Sigmoid colon (tissue), 7 donors: ENCODE measurements around the gene TRIM69. TPM values are rescaled to one million over a fixed set of nuclear protein-coding genes. Genes with fewer than 3 reads are reported as not detected.
"Not testable (repeated sequence)": the region's sequence is repeated elsewhere in the genome, so short reads cannot be mapped to it uniquely, and the experiment has no call there.

ENCODE experiments used
- DNase-seq: peaks from one replicate; pipeline ENCODE4 v3.0.0-alpha.2; 2019
- H3K27ac ChIP-seq, 4 donors: fragments of 200-600 bp; sonication (generic); one replicate each; pipeline ENCODE4 v1.5.1; 2016 to 2019; ENCODE audit warnings: mild to moderate bottlenecking in 1 of 4
- H3K27me3 ChIP-seq, 3 donors: fragments of 200-600 bp; sonication (generic); one replicate each; pipeline ENCODE4 v1.5.1; 2019; ENCODE audit warnings: mild to moderate bottlenecking in 1 of 3
- H3K36me3 ChIP-seq, 4 donors: fragments of 200-600 bp; sonication (generic); one replicate each; pipeline ENCODE4 v1.5.1; 2016 to 2019
- H3K4me1 ChIP-seq, 4 donors: fragments of 200-600 bp; sonication (generic); one replicate each; pipeline ENCODE4 v1.5.1; 2017 to 2019
- H3K4me3 ChIP-seq, 4 donors: fragments of 200-600 bp; sonication (generic); one replicate each; pipeline ENCODE4 v1.5.1; 2017 to 2019; ENCODE audit warnings: mild to moderate bottlenecking in 2 of 4, moderate library complexity in 1 of 4
- H3K9me3 ChIP-seq, 4 donors: fragments of 200-600 bp in 3 of 4; sonication (generic) in 3 of 4; one replicate each; pipeline versions ENCODE4 v1.5.1 to v1.6.1; 2013 to 2019
- EP300 ChIP-seq, 4 donors: sonication (generic); formaldehyde crosslinking; IDR thresholded peaks; one replicate each; pipeline ENCODE4 v1.6.1; 2017; ENCODE audit warnings: antibody characterized with exemption in 4 of 4
- POLR2A ChIP-seq, 2 donors: fragments of 450-650 bp; IDR thresholded peaks; one replicate each; pipeline ENCODE4 v1.6.1; 2016; ENCODE audit warnings: antibody characterized with exemption in 2 of 2, mild to moderate bottlenecking in 2 of 2, moderate library complexity in 2 of 2
- POLR2AphosphoS5 ChIP-seq, 4 donors: sonication (generic); formaldehyde crosslinking; IDR thresholded peaks; one replicate each; pipeline ENCODE4 v1.6.1; 2017; ENCODE audit warnings: antibody characterized with exemption in 4 of 4
- WGBS, 2 donors: extraction: QIAGEN DNeasy Blood & Tissue Kit; methylation state at CpG; one replicate each; pipeline ENCODE4 v1.1.7; 2013; 5-methylcytosine and 5-hydroxymethylcytosine counted together
- intact Hi-C: fragments of 100-400 bp; cut with DNase I; formaldehyde crosslinking; loops from one replicate; pipeline ENCODE4 v1.15.1; 2023
- polyA plus RNA-seq, 3 donors: library from polyadenylated mRNA; stranded (reverse); fragments of 200-250 nt; gene quantifications; one replicate each; pipeline ENCODE4 v1.2.3, GENCODE V29; 2013
- total RNA-seq, 4 donors: library from RNA; depleted of rRNA; stranded (reverse); fragments of >200 nt; gene quantifications; one replicate each; pipeline ENCODE4 v1.1.0, GENCODE V29; 2016
- TF ChIP-seq, protein P1 (sequence below), 4 experiments: fragments of 450-650 bp in 3 of 4; fragments of 200-600 bp in 1 of 4; IDR thresholded peaks; one replicate each; pipeline ENCODE4 v1.5.1; 2016 to 2019; ENCODE audit warnings: antibody characterized with exemption in 4 of 4, mild to moderate bottlenecking in 3 of 4, moderate library complexity in 2 of 4
- donor health status: healthy with polysubstance abuse.
- donor health status: Bipolar disorder and iron deficiency.
- donor health status: healthy.

Gene TRIM69
- total and polyA plus RNA-seq, 7 donors: 12.6 to 38.6 (median 25.7) TPM

DNA sequence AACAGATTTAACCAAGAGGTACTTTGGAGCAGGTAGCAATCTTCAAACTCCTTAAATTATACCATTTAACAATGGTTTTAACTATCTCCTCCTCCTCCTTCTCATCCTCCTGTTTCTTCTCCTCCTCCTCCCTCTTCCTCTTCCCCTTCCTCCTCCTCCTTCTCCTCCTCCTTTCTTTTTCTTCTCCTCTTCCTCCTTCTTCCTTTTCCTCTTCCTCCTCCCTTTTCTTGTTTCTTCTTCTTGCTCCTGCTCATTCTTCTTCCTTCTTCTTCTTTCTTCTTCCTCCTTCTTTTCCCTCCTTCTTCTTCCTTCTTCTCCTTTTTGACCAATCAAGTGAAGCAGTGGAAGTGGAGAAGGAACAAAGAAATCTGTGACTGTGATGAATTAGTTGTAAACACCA lies 39.3 kb upstream of the TRIM69 start:
- DNase-seq: no peak
- Histone ChIP-seq H3K27ac (no peak overlapping the region), H3K4me1 (no peaks in the 10 kb centered on the region), H3K36me3 (no peaks in the 10 kb centered on the region), H3K9me3 (peaks cover 0 to 7% (median 2%) of the 10 kb centered on the region in 4 donors), H3K4me3 (no peak overlapping the region), H3K27me3 (no peaks in the 10 kb centered on the region)
- intact Hi-C loops: no loop called here
- TF ChIP-seq POLR2AphosphoS5 (IDR thresholded peaks at IDR 0.05) (no peak), POLR2A (IDR thresholded peaks at IDR 0.05) (no peak), EP300 (IDR thresholded peaks at IDR 0.05) (no peak)
- TF ChIP-seq, protein P1, sequence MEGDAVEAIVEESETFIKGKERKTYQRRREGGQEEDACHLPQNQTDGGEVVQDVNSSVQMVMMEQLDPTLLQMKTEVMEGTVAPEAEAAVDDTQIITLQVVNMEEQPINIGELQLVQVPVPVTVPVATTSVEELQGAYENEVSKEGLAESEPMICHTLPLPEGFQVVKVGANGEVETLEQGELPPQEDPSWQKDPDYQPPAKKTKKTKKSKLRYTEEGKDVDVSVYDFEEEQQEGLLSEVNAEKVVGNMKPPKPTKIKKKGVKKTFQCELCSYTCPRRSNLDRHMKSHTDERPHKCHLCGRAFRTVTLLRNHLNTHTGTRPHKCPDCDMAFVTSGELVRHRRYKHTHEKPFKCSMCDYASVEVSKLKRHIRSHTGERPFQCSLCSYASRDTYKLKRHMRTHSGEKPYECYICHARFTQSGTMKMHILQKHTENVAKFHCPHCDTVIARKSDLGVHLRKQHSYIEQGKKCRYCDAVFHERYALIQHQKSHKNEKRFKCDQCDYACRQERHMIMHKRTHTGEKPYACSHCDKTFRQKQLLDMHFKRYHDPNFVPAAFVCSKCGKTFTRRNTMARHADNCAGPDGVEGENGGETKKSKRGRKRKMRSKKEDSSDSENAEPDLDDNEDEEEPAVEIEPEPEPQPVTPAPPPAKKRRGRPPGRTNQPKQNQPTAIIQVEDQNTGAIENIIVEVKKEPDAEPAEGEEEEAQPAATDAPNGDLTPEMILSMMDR (IDR thresholded peaks at IDR 0.05): no peak

DNA sequence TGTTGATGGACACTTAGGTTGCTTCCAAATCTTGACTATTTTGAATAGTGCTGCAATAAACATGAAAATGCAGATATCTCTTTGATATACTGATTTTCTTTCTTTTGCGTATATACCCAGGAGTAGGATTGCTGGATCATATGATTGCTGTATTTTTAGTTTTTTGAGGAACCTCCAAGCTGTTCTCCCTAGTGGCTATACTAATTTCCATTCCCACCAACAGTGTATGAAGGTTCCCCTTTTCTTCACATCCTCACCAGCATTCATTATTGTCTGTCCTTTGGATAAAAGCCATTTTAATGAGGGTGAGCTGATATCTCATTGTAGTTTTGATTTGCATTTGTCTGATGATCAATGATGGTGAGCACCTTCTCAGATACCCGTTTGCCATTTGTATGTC lies 37.7 kb upstream of the TRIM69 start:
- intact Hi-C loops: no loop called here
- no peak for DNase-seq
- Histone ChIP-seq H3K4me3 (no peak overlapping the region), H3K36me3 (no peaks in the 10 kb centered on the region), H3K27ac (no peak overlapping the region), H3K9me3 (peaks cover 0 to 7% (median 2%) of the 10 kb centered on the region in 4 donors), H3K4me1 (no peaks in the 10 kb centered on the region), H3K27me3 (no peaks in the 10 kb centered on the region)
- WGBS, 2 donors: 89 to 94% methylated on average over 2 of the region's 2 CpGs
- TF ChIP-seq EP300 (IDR thresholded peaks at IDR 0.05) (no peak), POLR2A (IDR thresholded peaks at IDR 0.05) (no peak), POLR2AphosphoS5 (IDR thresholded peaks at IDR 0.05) (no peak)
- TF ChIP-seq, protein P1 (IDR thresholded peaks at IDR 0.05): no peak

DNA sequence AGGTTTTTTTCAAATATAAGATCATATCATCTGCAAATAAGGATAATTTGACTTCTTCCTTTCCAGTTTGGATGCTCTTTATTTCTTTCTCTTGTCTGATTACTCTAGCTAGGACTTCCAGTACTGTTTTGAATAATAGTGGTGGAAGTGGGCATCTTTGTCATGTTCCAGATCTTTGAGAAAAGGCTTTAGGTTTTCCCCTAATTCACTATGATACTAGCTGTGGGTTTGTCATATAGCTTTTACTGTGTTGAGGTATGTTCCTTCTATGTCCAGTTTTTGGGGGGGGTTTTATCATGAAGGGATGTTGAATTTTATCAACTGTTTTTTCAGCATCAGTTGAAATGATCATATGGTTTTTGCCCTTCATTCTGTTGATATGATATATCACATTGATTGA lies 35.7 kb upstream of the TRIM69 start:
- intact Hi-C loops, H3K9me3 ChIP-seq, DNase-seq: not testable (repeated sequence)

DNA sequence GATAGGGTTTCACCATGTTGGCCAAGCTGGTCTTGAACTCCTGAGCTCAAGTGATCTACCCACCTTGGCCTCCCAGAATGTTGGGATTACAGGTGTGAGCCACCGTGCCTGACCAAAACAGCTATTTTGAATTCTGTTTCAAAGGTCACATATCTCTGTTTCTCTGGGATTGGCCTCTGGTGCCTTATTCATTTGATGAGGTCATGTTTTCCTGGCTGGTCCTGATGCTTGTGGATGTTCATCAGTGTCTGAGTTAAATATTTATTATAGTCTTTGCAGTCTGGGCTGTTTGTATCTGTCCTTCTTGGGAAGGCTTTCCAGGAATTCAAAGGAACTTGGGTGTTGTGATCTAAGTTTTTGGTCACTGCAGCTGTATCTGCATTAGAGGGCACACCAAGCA lies 30.3 kb upstream of the TRIM69 start:
- H3K4me1 ChIP-seq: peaks cover 0 to 7% (median 0%) of the 10 kb centered on the region in 4 donors
- TF ChIP-seq POLR2AphosphoS5 (IDR thresholded peaks at IDR 0.05): no peak
- TF ChIP-seq, protein P1 (IDR thresholded peaks at IDR 0.05): no peak
- no peak for TF ChIP-seq POLR2A (IDR thresholded peaks at IDR 0.05)
- TF ChIP-seq EP300 (IDR thresholded peaks at IDR 0.05): no peak
- no peaks in the 10 kb centered on the region for H3K9me3 ChIP-seq
- no peak overlapping the region for H3K4me3 ChIP-seq
- intact Hi-C loops: no loop called here
- H3K36me3 ChIP-seq: no peaks in the 10 kb centered on the region
- no peak for DNase-seq
- 36 to 80% methylated on average over 1 of the region's 1 CpG for WGBS, 2 donors
- H3K27ac ChIP-seq: no peak overlapping the region
- no peaks in the 10 kb centered on the region for H3K27me3 ChIP-seq

More for the DNA sequence above, 35.7 kb upstream of the TRIM69 start:
- not testable (repeated sequence) for H3K27me3 ChIP-seq, H3K4me1 ChIP-seq, H3K27ac ChIP-seq, H3K4me3 ChIP-seq, H3K36me3 ChIP-seq

DNA sequence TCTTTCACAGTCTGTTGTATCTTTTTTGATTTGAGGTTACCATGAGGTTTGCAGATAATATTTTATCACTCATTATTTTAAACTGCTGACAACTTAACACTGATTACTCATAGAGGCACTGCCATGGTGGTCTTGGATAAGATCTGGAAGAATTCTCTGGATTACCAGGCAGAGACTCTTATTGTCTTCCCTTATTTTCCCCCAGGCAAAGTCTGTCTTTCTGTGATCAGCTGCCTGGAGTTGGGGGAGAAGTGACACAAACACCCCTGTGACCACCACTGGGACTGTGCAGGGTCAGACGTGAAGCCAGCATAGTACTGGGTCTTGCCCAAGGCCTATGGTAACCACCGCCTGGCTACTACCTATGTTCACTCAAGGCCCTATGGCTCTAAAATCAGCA lies 29.9 kb upstream of the TRIM69 start:
- TF ChIP-seq POLR2AphosphoS5 (IDR thresholded peaks at IDR 0.05) (no peak), EP300 (IDR thresholded peaks at IDR 0.05) (no peak)
- no peaks in the 10 kb centered on the region for H3K9me3 ChIP-seq
- no peaks in the 10 kb centered on the region for H3K27me3 ChIP-seq
- H3K4me3 ChIP-seq: no peak overlapping the region
- 91 to 97% methylated on average over 2 of the region's 2 CpGs for WGBS, 2 donors
- no peak overlapping the region for H3K27ac ChIP-seq
- peaks cover 0 to 7% (median 0%) of the 10 kb centered on the region in 4 donors for H3K4me1 ChIP-seq
- H3K36me3 ChIP-seq: no peaks in the 10 kb centered on the region
- DNase-seq: no peak
- intact Hi-C loops: no loop called here

DNA sequence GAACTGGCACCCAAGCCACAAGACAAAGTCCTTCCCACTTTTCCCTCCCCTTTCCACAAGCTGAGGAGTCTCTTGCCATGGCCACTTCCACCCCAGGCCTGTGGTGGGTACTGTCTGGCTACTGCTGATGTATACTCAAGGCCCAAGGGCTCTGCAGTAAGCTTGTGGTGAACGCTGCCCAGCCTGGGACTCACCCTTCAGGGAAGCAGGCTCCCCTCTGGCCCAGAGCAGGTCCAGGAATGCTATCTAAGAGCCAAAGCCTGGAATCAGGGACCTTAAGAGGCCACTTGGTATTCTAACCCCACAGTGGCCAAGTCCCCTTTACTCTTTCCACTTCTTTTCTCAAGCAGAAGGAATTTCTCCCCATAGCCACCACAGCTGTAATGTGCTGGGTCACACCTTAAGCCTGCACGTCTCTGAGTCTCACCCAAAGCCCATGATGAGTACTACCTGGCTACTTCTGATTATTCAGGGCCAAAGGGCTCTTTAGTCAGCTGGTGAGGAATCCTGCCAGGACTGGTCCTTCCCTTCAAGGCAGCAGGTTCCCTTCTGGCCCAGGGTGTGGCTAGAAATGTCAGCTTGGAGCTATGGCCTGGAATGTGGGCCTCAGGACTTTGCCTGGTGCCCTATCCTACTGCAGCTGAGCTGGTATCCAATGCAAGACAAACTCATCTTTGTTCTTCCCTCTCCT lies 29.2 kb upstream of the TRIM69 start:
- H3K36me3 ChIP-seq: no peaks in the 10 kb centered on the region
- intact Hi-C loops: no loop called here
- H3K4me1 ChIP-seq: peaks cover 0 to 7% (median 0%) of the 10 kb centered on the region in 4 donors
- H3K27me3 ChIP-seq: no peaks in the 10 kb centered on the region
- H3K9me3 ChIP-seq: no peaks in the 10 kb centered on the region
- no peak overlapping the region for H3K4me3 ChIP-seq
- no peak for TF ChIP-seq POLR2A (IDR thresholded peaks at IDR 0.05)
- TF ChIP-seq, protein P1 (IDR thresholded peaks at IDR 0.05): no peak
- no peak for TF ChIP-seq POLR2AphosphoS5 (IDR thresholded peaks at IDR 0.05)
- no peak for TF ChIP-seq EP300 (IDR thresholded peaks at IDR 0.05)
- no peak overlapping the region for H3K27ac ChIP-seq
- DNase-seq: no peak
- WGBS, 2 donors: 54 to 82% methylated on average over 2 of the region's 2 CpGs
